AG04449 (cell line): ENCODE data around the gene STXBP1.

ENCODE experiments used
- CTCF ChIA-PET: fragments of 350-600 bp; formaldehyde crosslinking; extraction: SDS; loops from one replicate; lab custom pipeline; 2021; ENCODE audit warnings: antibody characterized with exemption; lab: Yijun Ruan, JAX
- POLR2A ChIA-PET: fragments of 400-600, 350-600 bp; formaldehyde crosslinking; extraction: SDS; loops from one replicate; lab custom pipeline; 2020; ENCODE audit warnings: antibody characterized with exemption, inconsistent platforms; lab: Yijun Ruan, JAX
- DNase-seq: peaks from one replicate; pipeline ENCODE4 v3.0.0-alpha.2; 2010; ENCODE audit warnings: low read depth, low spot score
- H3K4me3 ChIP-seq: 2 replicates; pipeline ENCODE4 v1.5.1; 2011; ENCODE audit warnings: low read depth, mild to moderate bottlenecking, control low read depth, low read length
- TF ChIP-seq, protein P1 (sequence below): IDR thresholded peaks from one replicate; pipeline ENCODE4 v1.5.1; 2011; ENCODE audit warnings: mild to moderate bottlenecking, moderate library complexity, low read length, control low read depth, inconsistent platforms; ENCODE audit not compliant: insufficient read depth; ENCODE audit errors: missing control alignments

STXBP1 gene

DNA sequence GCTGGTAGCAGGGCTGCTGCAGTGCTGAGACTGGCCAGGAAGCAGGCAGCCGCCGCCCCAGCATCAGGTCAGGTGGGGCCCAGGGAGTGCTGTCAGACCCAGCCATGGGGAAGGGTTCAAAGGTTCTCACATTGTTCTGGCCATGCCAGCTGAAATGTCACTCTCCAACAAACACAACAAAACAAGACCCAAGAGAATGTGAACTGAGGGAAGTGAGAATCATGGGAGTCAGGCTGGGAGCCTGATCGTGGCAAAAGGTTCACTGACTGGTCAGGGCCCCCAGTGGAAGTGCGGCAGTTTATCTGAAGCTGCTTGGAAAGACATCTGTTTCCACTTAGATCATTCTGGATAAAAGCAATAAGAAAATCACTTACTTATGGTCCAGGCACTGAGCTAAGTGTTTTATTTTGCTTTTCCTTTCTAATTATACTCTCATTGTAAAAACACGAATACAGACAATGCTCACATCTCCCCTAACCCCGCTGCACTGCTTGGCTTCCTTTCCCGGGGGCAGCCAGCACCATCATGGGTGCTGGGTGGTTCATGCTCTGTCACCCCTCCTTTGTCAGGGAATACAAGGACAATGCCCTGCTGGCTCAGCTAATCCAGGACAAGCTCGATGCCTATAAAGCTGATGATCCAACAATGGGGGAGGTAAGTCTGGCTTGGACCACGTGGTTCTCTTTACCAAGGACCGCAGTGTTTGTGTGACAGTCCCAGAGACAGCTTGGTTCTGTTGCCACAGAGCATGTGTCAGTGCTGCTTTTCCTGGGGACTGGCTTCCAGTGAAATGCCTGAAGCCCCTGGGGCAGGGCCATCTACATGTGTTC, 52.8 kb downstream of the STXBP1 start:
- H3K4me3 ChIP-seq: no peak overlapping the region
- ChIA-PET POLR2A (interaction anchor here (0.6 to 1.0 kb wide), 2 partner anchors 19 to 25 kb away, joined by 3 read pairs; no protein-coding TSS in a partner anchor), CTCF (interaction anchor here (1.3 to 2.5 kb wide), 6 partner anchors 10 to 205 kb away, joined by 3 to 12 read pairs (median 4); no protein-coding TSS in a partner anchor)
- TF ChIP-seq, protein P1, sequence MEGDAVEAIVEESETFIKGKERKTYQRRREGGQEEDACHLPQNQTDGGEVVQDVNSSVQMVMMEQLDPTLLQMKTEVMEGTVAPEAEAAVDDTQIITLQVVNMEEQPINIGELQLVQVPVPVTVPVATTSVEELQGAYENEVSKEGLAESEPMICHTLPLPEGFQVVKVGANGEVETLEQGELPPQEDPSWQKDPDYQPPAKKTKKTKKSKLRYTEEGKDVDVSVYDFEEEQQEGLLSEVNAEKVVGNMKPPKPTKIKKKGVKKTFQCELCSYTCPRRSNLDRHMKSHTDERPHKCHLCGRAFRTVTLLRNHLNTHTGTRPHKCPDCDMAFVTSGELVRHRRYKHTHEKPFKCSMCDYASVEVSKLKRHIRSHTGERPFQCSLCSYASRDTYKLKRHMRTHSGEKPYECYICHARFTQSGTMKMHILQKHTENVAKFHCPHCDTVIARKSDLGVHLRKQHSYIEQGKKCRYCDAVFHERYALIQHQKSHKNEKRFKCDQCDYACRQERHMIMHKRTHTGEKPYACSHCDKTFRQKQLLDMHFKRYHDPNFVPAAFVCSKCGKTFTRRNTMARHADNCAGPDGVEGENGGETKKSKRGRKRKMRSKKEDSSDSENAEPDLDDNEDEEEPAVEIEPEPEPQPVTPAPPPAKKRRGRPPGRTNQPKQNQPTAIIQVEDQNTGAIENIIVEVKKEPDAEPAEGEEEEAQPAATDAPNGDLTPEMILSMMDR: no peak
- DNase-seq: peak; percentile 26

DNA sequence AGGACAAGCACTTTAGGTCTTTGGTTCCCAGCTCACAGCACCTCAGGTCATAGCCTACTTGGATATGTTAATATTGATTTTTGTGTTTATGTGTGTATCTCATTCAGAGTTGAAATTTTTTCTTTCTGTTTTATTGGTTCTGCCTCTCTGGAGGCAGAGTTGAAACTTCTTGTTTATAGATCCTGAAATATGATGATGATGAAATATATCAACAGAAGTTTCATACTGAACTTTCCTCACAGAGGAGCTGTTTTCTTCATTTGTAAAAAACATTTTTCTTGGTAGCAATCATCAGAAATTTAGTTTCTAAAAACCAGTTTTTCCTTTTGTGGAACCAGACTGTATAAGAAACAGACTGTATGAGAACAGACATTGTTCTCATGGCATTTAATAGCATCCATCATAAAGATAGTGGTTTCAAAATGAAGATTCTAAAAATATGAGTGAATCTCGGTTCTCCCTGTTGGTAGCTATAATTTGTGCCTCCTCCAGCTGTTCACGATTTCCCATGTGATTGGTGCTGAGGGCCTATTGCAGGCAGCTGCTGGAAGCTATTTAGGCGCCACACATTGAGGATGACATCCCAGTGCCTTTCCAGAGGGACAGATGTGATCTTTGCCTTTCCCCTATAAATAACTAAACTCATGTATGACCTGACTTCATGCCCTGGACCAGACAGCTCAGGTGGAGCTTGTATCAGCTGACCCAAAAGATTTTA, 55.2 kb downstream of the STXBP1 start:
- TF ChIP-seq, protein P1: no peak
- ChIA-PET POLR2A (interaction anchor here (1.8 kb wide), 1 partner anchor 16 kb away, joined by 5 read pairs; no protein-coding TSS in a partner anchor), CTCF (interaction anchor here (1.4 kb wide), 1 partner anchor 202 kb away, joined by 4 read pairs; no protein-coding TSS in a partner anchor)
- no peak for DNase-seq
- H3K4me3 ChIP-seq: no peak overlapping the region

DNA sequence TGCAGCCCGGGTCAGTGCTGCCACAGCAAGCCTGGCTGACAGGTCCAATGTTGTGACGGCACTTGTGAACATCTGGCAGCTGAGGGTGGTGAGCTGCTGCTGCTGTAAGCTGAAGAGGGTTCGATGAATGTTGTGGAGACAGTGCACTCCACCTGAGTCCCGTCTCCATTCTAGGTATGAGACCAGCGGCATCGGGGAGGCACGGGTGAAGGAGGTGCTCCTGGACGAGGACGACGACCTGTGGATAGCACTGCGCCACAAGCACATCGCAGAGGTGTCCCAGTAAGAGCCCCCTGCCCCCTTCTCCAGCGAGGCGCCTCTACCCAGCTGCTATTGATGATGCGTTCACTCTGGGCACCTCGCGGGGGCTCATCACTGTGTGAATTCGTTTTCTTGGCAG, 55.8 kb downstream of the STXBP1 start:
- no peak for DNase-seq
- H3K4me3 ChIP-seq: no peak overlapping the region
- ChIA-PET POLR2A (interaction anchor here (1.8 kb wide), 1 partner anchor 16 kb away, joined by 5 read pairs; no protein-coding TSS in a partner anchor), CTCF (interaction anchor here (0.8 to 1.4 kb wide), 2 partner anchors 163 to 202 kb away, joined by 3 to 4 read pairs; no protein-coding TSS in a partner anchor)
- TF ChIP-seq, protein P1: no peak

DNA sequence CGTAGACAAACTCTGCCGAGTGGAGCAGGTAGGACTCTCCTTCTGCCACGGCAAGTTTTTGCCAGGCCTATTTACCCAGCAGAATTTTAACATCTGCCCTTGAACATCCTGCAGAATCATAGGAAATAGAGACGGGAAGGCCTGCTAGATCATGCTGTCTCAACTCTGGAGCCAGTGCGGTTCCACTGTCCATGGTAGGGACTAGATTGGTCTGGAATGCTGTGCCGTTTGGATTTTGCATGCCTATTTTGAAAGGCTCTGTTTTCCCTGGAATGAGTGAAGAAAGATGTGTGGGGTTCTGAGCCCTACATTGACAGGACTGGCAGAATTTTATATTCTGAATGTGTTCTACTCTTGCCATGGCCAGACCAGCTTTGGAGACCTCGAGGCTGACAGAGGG, 61.2 kb downstream of the STXBP1 start:
- no peak for DNase-seq
- ChIA-PET POLR2A (no interaction called here), CTCF (no interaction called here)
- TF ChIP-seq, protein P1: no peak
- no peak overlapping the region for H3K4me3 ChIP-seq

DNA sequence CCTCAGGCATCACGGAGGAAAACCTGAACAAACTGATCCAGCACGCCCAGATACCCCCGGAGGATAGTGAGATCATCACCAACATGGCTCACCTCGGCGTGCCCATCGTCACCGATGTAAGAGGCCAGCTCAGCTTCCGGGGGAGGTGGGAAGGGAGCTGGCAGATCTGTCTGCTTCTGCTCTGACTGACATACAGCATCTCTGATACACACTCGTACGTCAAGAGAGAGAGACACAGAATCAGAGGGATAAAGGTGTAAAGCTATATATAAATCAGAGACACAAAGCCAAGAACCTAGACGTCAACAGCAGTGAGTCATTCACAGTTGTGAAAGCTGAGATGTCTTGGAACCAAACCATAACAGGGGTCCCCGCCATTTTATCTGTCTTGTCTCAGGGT, 64.6 kb downstream of the STXBP1 start:
- TF ChIP-seq, protein P1: no peak
- no peak overlapping the region for H3K4me3 ChIP-seq
- DNase-seq: no peak
- ChIA-PET POLR2A (interaction anchor here (0.6 kb wide), 1 partner anchor 368 kb away, joined by 4 read pairs; no protein-coding TSS in a partner anchor), CTCF (no interaction called here)
